Glutamatergic neuron (in vitro differentiated cells): Measurements from ENCODE around the gene NBAS. TPM values are rescaled to one million over a fixed set of nuclear protein-coding genes. Genes with fewer than 3 reads are reported as not detected.
A peak's percentile ranks its signal among the peaks of the same experiment; 100 is the strongest.

Experiments
- DNase-seq: peaks from one replicate; pipeline ENCODE4 v3.0.0; 2022
- H3K27ac Mint-ChIP-seq: one replicate; pipeline ENCODE4 v1.8.0; 2020; ENCODE audit warnings: mild to moderate bottlenecking, mixed read lengths, inconsistent platforms; ENCODE audit not compliant: unreplicated experiment
- H3K27me3 Mint-ChIP-seq: one replicate; pipeline ENCODE4 v1.8.0; 2020; ENCODE audit warnings: mild to moderate bottlenecking, moderate library complexity, mixed read lengths, inconsistent platforms; ENCODE audit not compliant: unreplicated experiment
- H3K36me3 Mint-ChIP-seq: one replicate; pipeline ENCODE4 v1.8.0; 2020; ENCODE audit warnings: mild to moderate bottlenecking, mixed read lengths, inconsistent platforms; ENCODE audit not compliant: unreplicated experiment
- H3K4me1 Mint-ChIP-seq: one replicate; pipeline ENCODE4 v1.8.0; 2020; ENCODE audit warnings: mild to moderate bottlenecking, low read depth, mixed read lengths, inconsistent platforms; ENCODE audit not compliant: unreplicated experiment
- H3K4me3 Mint-ChIP-seq: one replicate; pipeline ENCODE4 v1.8.0; 2020; ENCODE audit warnings: mild to moderate bottlenecking, mixed read lengths, inconsistent platforms; ENCODE audit not compliant: unreplicated experiment
- H3K9me3 Mint-ChIP-seq: one replicate; pipeline ENCODE4 v1.8.0; 2020; ENCODE audit warnings: mild to moderate bottlenecking, moderate library complexity, mixed read lengths, inconsistent platforms; ENCODE audit not compliant: unreplicated experiment
- total RNA-seq: library from RNA; stranded (reverse); fragmentation: NEBNext Ultra II Directional; extraction: Animal tissue kit (Norgen Biotek cat#: 25700); gene quantifications from one replicate; pipeline ENCODE4 v1.2.1, GENCODE V29; 2021; ENCODE audit not compliant: unreplicated experiment
- TF ChIP-seq, protein P1 (sequence below): fragments of 200-600 bp; sonication (generic); IDR thresholded peaks from one replicate; pipeline ENCODE4 v1.5.0; 2021; ENCODE audit not compliant: partially characterized antibody, unreplicated experiment

NBAS gene
- total RNA-seq, 1 donor from 2014 or later, result 46.1 TPM

DNA sequence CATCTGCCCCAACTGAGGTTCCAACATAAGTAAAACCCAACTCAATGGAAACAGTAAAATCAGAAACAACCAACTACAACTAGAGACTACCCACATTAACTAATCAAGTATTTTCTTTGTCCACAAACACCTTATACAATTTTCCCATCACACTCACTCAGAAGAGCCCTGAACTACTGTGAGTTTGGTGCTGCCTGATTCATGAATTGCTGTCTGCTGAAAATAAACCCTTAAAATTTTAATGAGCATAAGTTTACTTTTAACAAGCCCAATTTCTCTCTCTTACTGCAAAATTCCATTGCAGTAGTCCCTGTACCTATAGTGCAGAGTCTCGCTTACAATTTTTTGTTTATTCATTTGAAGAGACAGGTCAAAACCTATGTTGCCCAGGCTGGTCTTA, 203.9 kb downstream of the NBAS start:
- TF ChIP-seq, protein P1, sequence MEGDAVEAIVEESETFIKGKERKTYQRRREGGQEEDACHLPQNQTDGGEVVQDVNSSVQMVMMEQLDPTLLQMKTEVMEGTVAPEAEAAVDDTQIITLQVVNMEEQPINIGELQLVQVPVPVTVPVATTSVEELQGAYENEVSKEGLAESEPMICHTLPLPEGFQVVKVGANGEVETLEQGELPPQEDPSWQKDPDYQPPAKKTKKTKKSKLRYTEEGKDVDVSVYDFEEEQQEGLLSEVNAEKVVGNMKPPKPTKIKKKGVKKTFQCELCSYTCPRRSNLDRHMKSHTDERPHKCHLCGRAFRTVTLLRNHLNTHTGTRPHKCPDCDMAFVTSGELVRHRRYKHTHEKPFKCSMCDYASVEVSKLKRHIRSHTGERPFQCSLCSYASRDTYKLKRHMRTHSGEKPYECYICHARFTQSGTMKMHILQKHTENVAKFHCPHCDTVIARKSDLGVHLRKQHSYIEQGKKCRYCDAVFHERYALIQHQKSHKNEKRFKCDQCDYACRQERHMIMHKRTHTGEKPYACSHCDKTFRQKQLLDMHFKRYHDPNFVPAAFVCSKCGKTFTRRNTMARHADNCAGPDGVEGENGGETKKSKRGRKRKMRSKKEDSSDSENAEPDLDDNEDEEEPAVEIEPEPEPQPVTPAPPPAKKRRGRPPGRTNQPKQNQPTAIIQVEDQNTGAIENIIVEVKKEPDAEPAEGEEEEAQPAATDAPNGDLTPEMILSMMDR, result no peak
- DNase-seq, result no peak
- Mint-ChIP-seq H3K4me1 (peaks cover 9% of the 10 kb centered on the region), H3K36me3 (no peaks in the 10 kb centered on the region), H3K9me3 (peaks cover 3% of the 10 kb centered on the region), H3K4me3 (no peak overlapping the region), H3K27ac (no peak overlapping the region), H3K27me3 (no peaks in the 10 kb centered on the region)

DNA sequence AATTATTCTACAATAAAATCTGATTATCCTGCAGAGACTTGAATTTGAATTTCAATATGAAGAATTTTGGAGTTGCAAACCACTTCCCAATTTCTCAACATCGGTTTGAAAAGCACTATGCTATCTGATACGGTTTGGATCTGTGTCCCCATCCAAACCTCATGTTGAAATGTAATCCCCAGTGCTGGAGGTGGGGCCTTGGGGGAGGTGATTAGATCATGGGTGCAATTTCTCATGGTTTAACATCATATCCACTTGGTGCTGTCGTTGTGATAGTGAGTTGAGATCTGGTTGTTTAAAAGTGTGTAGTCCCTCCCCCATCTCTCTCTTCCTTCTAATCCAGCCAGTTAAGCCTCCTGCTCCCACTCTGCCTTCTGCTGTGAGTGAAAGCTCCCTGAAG, 205.7 kb downstream of the NBAS start:
- peak; percentile 22 for DNase-seq
- H3K27ac Mint-ChIP-seq, result peak overlapping the region; percentile 68
- peaks cover 9% of the 10 kb centered on the region for H3K4me1 Mint-ChIP-seq
- H3K4me3 Mint-ChIP-seq, result no peak overlapping the region
- H3K9me3 Mint-ChIP-seq, result peaks cover 3% of the 10 kb centered on the region
- TF ChIP-seq, protein P1, result no peak
- no peaks in the 10 kb centered on the region for H3K36me3 Mint-ChIP-seq
- no peaks in the 10 kb centered on the region for H3K27me3 Mint-ChIP-seq

DNA sequence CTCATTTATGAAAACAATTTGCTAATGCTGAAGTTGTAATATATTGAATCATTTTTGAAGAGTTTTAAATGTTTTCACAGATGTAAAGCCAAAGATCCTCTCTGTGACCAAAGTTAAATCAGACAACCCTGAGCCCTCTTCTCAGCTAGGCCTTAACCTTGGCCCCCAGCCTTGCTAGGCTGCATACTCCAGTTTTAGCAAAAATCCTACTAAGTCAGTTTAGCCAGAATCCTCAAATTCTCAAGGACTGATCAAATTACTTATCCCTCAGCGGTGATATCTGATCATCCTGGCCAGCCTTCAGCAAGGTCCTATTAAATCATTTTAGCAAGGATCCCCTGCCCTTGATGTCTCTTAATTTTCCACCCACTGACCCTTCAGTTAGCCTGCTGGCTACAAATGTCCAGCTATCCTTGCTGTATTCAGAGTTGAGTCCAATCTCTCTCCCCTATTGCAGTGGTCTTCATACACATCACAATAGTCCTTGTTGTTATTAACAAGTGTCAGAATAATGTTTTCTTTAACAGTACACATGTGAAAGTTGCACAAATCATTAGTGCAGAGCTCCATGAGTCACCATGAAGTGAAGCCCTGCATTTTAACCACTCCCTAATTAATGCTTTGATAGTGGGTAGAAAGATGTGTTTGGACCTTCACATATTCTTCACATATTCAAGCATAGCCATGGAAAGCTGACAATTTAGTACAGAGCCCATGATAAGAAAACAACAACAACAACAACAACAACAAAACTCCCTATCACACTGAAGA, 206.4 kb downstream of the NBAS start:
- H3K27me3 Mint-ChIP-seq, result no peaks in the 10 kb centered on the region
- no peak for DNase-seq
- H3K27ac Mint-ChIP-seq, result peak overlapping the region; percentile 68
- peaks cover 9% of the 10 kb centered on the region for H3K4me1 Mint-ChIP-seq
- H3K36me3 Mint-ChIP-seq, result no peaks in the 10 kb centered on the region
- H3K9me3 Mint-ChIP-seq, result peaks cover 3% of the 10 kb centered on the region
- no peak overlapping the region for H3K4me3 Mint-ChIP-seq
- TF ChIP-seq, protein P1, result no peak

DNA sequence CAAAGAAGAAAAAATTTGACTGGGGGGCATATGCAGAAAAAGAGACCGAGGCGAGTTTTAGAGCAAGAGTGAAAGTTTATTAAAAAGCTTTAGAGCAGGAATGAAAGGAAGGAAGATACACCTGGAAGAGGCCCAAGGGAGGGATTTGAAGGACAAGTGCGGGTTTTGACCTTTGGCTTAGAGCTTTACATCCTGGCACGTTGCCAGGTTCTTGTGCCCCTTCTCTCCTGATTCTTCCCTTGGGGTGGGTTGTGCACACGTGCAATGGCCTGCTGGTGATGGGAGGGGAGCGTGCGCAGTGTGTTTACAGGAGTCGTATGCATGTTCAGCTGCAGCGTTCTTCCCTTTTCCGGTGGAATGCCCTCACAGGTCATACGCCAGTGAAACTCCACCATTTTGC, 208.8 kb downstream of the NBAS start:
- H3K4me1 Mint-ChIP-seq, result peaks cover 9% of the 10 kb centered on the region
- no peak overlapping the region for H3K27ac Mint-ChIP-seq
- no peak overlapping the region for H3K4me3 Mint-ChIP-seq
- H3K9me3 Mint-ChIP-seq, result peaks cover 3% of the 10 kb centered on the region
- no peaks in the 10 kb centered on the region for H3K27me3 Mint-ChIP-seq
- no peak for DNase-seq
- peaks cover 8% of the 10 kb centered on the region for H3K36me3 Mint-ChIP-seq
- TF ChIP-seq, protein P1, result no peak

DNA sequence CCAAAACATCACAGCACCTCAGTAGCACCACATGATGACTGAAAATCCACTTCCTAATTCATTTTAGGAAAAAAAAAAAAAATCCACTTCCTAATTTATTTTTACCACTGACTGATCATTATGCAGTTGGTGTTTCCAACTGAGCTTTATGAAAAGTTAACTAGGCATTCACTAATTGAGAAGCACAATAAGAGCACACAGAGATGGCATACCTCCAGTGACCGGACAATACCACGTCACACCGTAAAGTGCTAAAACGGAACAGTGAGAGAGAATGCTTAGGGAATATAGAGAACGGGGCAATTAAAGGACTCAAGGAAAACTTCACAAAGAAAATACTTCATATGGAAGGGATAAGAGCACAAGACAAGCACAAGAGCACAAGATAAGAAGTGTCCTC, 212.5 kb downstream of the NBAS start:
- no peak overlapping the region for H3K27ac Mint-ChIP-seq
- H3K9me3 Mint-ChIP-seq, result peaks cover 1% of the 10 kb centered on the region
- DNase-seq, result no peak
- H3K4me1 Mint-ChIP-seq, result no peaks in the 10 kb centered on the region
- H3K27me3 Mint-ChIP-seq, result no peaks in the 10 kb centered on the region
- H3K36me3 Mint-ChIP-seq, result peaks cover 19% of the 10 kb centered on the region
- no peak overlapping the region for H3K4me3 Mint-ChIP-seq
- TF ChIP-seq, protein P1, result no peak
